Measurements from ENCODE around the gene AMIGO2. TPM values are rescaled to one million over a fixed set of nuclear protein-coding genes. Genes with fewer than 3 reads are reported as not detected.

The AMIGO2 gene
- total and polyA plus RNA-seq, 9 of the 15 experiments (the other 6 are each of a cell fraction or from before 2014, with no cell fraction given), result 2.0 to 8.3 (median 3.8) TPM

GRCh38 chr12:47080725-47081502, 1.2 kb upstream of the AMIGO2 start:
- Histone ChIP-seq H3K9me1 (ENCODE audit: control insufficient read depth, insufficient read depth, low read length) (no peaks in the 10 kb centered on the region), H2AFZ (ENCODE audit: low read depth, low read length) (peak overlapping the region; percentile 93), H3K79me2 (ENCODE audit: control insufficient read depth, insufficient read depth, low read length) (no peaks in the 10 kb centered on the region; the same call in 2 of the 3 replicates), H3K4me3 (peak overlapping the region; percentile 53), H3K27ac (ENCODE audit: extremely low read depth, low read depth, low read length) (no peak overlapping the region; the same call in 2 of the 3 replicates), H3K9me3 (replicated peaks; ENCODE audit: control insufficient read depth, insufficient read depth, low read depth, low read length) (no peaks in the 10 kb centered on the region), H3K27me3 (ENCODE audit: control insufficient read depth in 2 of 2, insufficient read depth in 2 of 2, low read length in 2 of 2) (no peaks in the 10 kb centered on the region; a peak in 1 of 5 replicates), H3K4me2 (ENCODE audit: insufficient read depth, low read length) (peak overlapping the region; percentile 87), H3K36me3 (ENCODE audit: control insufficient read depth, insufficient read depth, low read length) (no peaks in the 10 kb centered on the region), H4K20me1 (replicated peaks; ENCODE audit: control insufficient read depth, insufficient read depth, low read length) (no peaks in the 10 kb centered on the region), H3K9ac (ENCODE audit: insufficient read depth in 1 of 2, low read depth in 2 of 2, low read length in 2 of 2) (peak overlapping the region; percentile 50 to 92; a peak in 3 of 4 replicates), H3K4me1 (replicated peaks in 1 of 2; ENCODE audit: control insufficient read depth in 2 of 2, insufficient read depth in 2 of 2, low read length in 2 of 2) (peaks cover 19 to 22% of the 10 kb centered on the region in 2 experiments)
- ChIA-PET CTCF (ENCODE audit: low intra/inter-chr PET ratio) (interaction anchor here (1.8 kb wide), 1 partner anchor 317 kb away, joined by 4 read pairs; no protein-coding TSS in a partner anchor), POLR2A (interaction anchor here (3.1 kb wide), 1 partner anchor 11 kb away, joined by 21 read pairs; no protein-coding TSS in a partner anchor)
- in situ Hi-C loops (cut with MboI) (no loop called here), intact Hi-C loops (cut with micrococcal nuclease) (loop anchor here (5.0 kb wide), 4 partner anchors 86 to 316 kb away; no protein-coding TSS in a partner anchor)
- no peak for FAIRE-seq
- WGBS (ENCODE audit: insufficient coverage, low coverage, missing lambda C conversion rate), result 36% methylated on average over 24 of the region's 26 CpGs
- BruUV-seq (replicated peaks), result TSS peak; percentile 52
- ATAC-seq, result peak; percentile 42
- peak; percentile 22 to 64 (median 25) for DNase-seq (ENCODE audit: extremely low read depth in 1 of 4, low spot score in 3 of 4)
- TF ChIP-seq ZBTB11 (CRISPR knock-in tag; IDR thresholded peaks at IDR 0.05), result no peak; a peak in 1 of 6 replicates
- TF ChIP-seq ZBED1 (IDR thresholded peaks at IDR 0.05), result no peak
- peak in 1 of 2 experiments; percentile 58 for TF ChIP-seq E2F6 (IDR thresholded peaks at IDR 0.05; ENCODE audit: borderline replicate concordance in 1 of 2, extremely low read depth in 1 of 2, insufficient read depth in 1 of 2, insufficient read length in 1 of 2, low read depth in 1 of 2, low read length in 1 of 2, poor library complexity in 1 of 2, severe bottlenecking in 1 of 2)
- peak in 1 of 2 experiments; percentile 61 for TF ChIP-seq AFF1 (IDR thresholded peaks at IDR 0.05; ENCODE audit: low read depth in 1 of 2, partially characterized antibody in 2 of 2)
- peak; percentile 84; the same call in 1 of the 2 replicates for TF ChIP-seq HES1 (IDR thresholded peaks at IDR 0.05; ENCODE audit: low read depth)
- TF ChIP-seq CBFA2T3 (IDR thresholded peaks at IDR 0.05), result peak; percentile 40
- 0 out of 4 replicates have a peak, but pooled peaks of 1 of the 2 experiments have one; percentile 15 for TF ChIP-seq RAD21 (CRISPR knock-in tag; conservative IDR thresholded peaks at IDR 0.05 in 1 of 2, IDR thresholded peaks at IDR 0.05 in 1 of 2)
